B cell (primary cell): ENCODE measurements around the gene MID1IP1.

Experiments used
- CTCF ChIP-seq: fragments of 200-600 bp; IDR thresholded peaks from one replicate; pipeline ENCODE4 v1.8.0; 2022; ENCODE audit warnings: antibody characterized with exemption, mild to moderate bottlenecking
- EZH2 ChIP-seq: IDR thresholded peaks from 2 replicates; pipeline ENCODE4 v1.6.1; 2012; ENCODE audit warnings: borderline replicate concordance, low read depth, mild to moderate bottlenecking, moderate library complexity, low read length; ENCODE audit not compliant: insufficient read depth, poor library complexity, severe bottlenecking

GRCh38 chrX:38831949-38832348 lies 30.7 kb downstream of the MID1IP1 start:
- TF ChIP-seq CTCF = no peak
- no peak for TF ChIP-seq EZH2
